Lung microvascular endothelial cell (primary cell): ENCODE measurements around the gene MTM1. TPM values are rescaled to one million over a fixed set of nuclear protein-coding genes. Genes with fewer than 3 reads are reported as not detected.

Source experiments
- DNase-seq, 2 donors: peaks; one replicate each; pipeline versions ENCODE4 v3.0.0 to v3.0.0-alpha.2; 2010; ENCODE audit warnings: low read depth in 2 of 2
- total RNA-seq: library from RNA; depleted of rRNA; stranded (reverse); fragments of >200 nt; gene quantifications from 2 replicates; pipeline ENCODE4 v1.2.1, GENCODE V29; 2014

Gene MTM1
- total RNA-seq, 1 donor from 2014 or later: 26.0 TPM

GRCh38 chrX:150548684-150549083, 19.7 kb upstream of the MTM1 start:
- no peak for DNase-seq

- DNase-seq: no peak
These were observed 16.5 kb upstream of the MTM1 start for GRCh38 chrX:150551963-150552362.

GRCh38 chrX:150558424-150558823, 10.0 kb upstream of the MTM1 start:
- DNase-seq: no peak

GRCh38 chrX:150564838-150565237, 3.6 kb upstream of the MTM1 start:
- no peak for DNase-seq

- no peak for DNase-seq
These were observed 2.9 kb upstream of the MTM1 start for GRCh38 chrX:150565551-150565950.

- no peak for DNase-seq
These were observed 1.7 kb upstream of the MTM1 start for GRCh38 chrX:150566734-150567182.

GRCh38 chrX:150567645-150568319, 639 bp upstream of the MTM1 start:
- no peak for DNase-seq

GRCh38 chrX:150569155-150569477, 695 bp downstream of the MTM1 start:
- DNase-seq: peak; percentile 30 to 41

- DNase-seq: no peak
These were observed 2.1 kb downstream of the MTM1 start for GRCh38 chrX:150570512-150570911.

GRCh38 chrX:150572206-150572605, 3.8 kb downstream of the MTM1 start:
- DNase-seq: no peak

GRCh38 chrX:150573106-150573505, 4.7 kb downstream of the MTM1 start:
- no peak for DNase-seq

- no peak for DNase-seq
These were observed 5.3 kb downstream of the MTM1 start for GRCh38 chrX:150573702-150574101.

- DNase-seq: no peak
These were observed 6.4 kb downstream of the MTM1 start for GRCh38 chrX:150574559-150575418.

GRCh38 chrX:150575419-150575814, 7.0 kb downstream of the MTM1 start:
- DNase-seq: no peak

GRCh38 chrX:150577174-150577573, 8.8 kb downstream of the MTM1 start:
- no peak for DNase-seq

GRCh38 chrX:150581093-150581775, 12.8 kb downstream of the MTM1 start:
- DNase-seq: peak; percentile 18 to 53

- no peak for DNase-seq
These were observed 14.0 kb downstream of the MTM1 start for GRCh38 chrX:150582338-150582948.

- DNase-seq: peak; percentile 35 to 63
These were observed 19.4 kb downstream of the MTM1 start for GRCh38 chrX:150587585-150588503.

- DNase-seq: no peak
These were observed 26.2 kb downstream of the MTM1 start for GRCh38 chrX:150594584-150594983.

- DNase-seq: no peak
These were observed 30.8 kb downstream of the MTM1 start for GRCh38 chrX:150599226-150599625.

GRCh38 chrX:150602296-150602695, 33.9 kb downstream of the MTM1 start:
- DNase-seq: no peak
